SK-N-SH (cell line): ENCODE data around the gene RPL37A. TPM values are rescaled to one million over a fixed set of nuclear protein-coding genes. Genes with fewer than 3 reads are reported as not detected.

ENCODE experiments used
- CTCF ChIA-PET: fragments of 300-600, 350-600 bp; formaldehyde crosslinking; extraction: SDS; loops from one replicate; lab custom pipeline; 2021; lab: Yijun Ruan, JAX
- POLR2A ChIA-PET: fragments of 350-600 bp; sonication (Branson Sonifier 250); formaldehyde crosslinking; extraction: SDS; loops from one replicate; lab custom pipeline; 2020; ENCODE audit warnings: antibody characterized with exemption, inconsistent platforms; lab: Yijun Ruan, JAX
- DNase-seq: peaks from one replicate; pipeline ENCODE4 v3.0.0; 2012
- H2AFZ ChIP-seq: fragments of 200-600 bp; sonication (generic); 2 replicates; pipeline ENCODE4 v1.8.1; 2016; ENCODE audit warnings: antibody characterized with exemption, mild to moderate bottlenecking, low read depth
- H3F3A ChIP-seq: fragments of 200-600 bp; sonication (generic); replicated peaks from 2 replicates; pipeline ENCODE3; 2016; ENCODE audit warnings: antibody characterized with exemption, mild to moderate bottlenecking; ENCODE audit not compliant: insufficient read depth
- H3K27ac ChIP-seq, 2 experiments: fragments of 200-500 bp in 1 of 2; fragments of 200-600 bp in 1 of 2; sonication (Bioruptor generic) in 1 of 2; sonication (generic), shearing (Covaris generic) in 1 of 2; 2 replicates each; pipeline versions ENCODE4 v1.5.1 to v1.6.1; 2014 to 2016; ENCODE audit warnings: low read depth in 2 of 2, inconsistent platforms in 1 of 2, low read length in 1 of 2, mild to moderate bottlenecking in 1 of 2, mixed read lengths in 1 of 2
- H3K27me3 ChIP-seq: fragments of 200-600 bp; sonication (generic), shearing (Covaris generic); 2 replicates; pipeline ENCODE4 v1.6.1; 2016; ENCODE audit warnings: mixed run types; ENCODE audit not compliant: insufficient read depth
- H3K36me3 ChIP-seq, 2 experiments: fragments of 200-500 bp in 1 of 2; fragments of 200-600 bp in 1 of 2; sonication (Bioruptor generic) in 1 of 2; sonication (generic) in 1 of 2; replicated peaks in 1 of 2; 2 replicates each; pipeline versions ENCODE3 to v1.5.1; 2014 to 2016; ENCODE audit warnings: low read length in 1 of 2, mild to moderate bottlenecking in 1 of 2; ENCODE audit not compliant: insufficient read depth in 2 of 2, control insufficient read depth in 1 of 2
- H3K4me1 ChIP-seq, 2 experiments: fragments of 200-500 bp in 1 of 2; fragments of 200-600 bp in 1 of 2; sonication (Bioruptor generic) in 1 of 2; sonication (generic), shearing (Covaris generic) in 1 of 2; 2 replicates each; pipeline versions ENCODE4 v1.5.1 to v1.6.1; 2014 to 2016; ENCODE audit warnings: low read depth in 1 of 2, low read length in 1 of 2, mixed run types in 1 of 2; ENCODE audit not compliant: insufficient read depth in 2 of 2, control insufficient read depth in 1 of 2
- H3K4me2 ChIP-seq: fragments of 200-600 bp; sonication (generic), shearing (Covaris generic); 2 replicates; pipeline ENCODE4 v1.6.1; 2017; ENCODE audit warnings: mixed run types
- H3K4me3 ChIP-seq, 2 experiments: fragments of 200-500 bp in 1 of 2; fragments of 200-600 bp in 1 of 2; sonication (Bioruptor generic) in 1 of 2; sonication (generic), shearing (Covaris generic) in 1 of 2; 2 replicates each; pipeline versions ENCODE4 v1.5.1 to v1.8.1; 2014 to 2016; ENCODE audit warnings: low read depth in 2 of 2, inconsistent platforms in 1 of 2, low read length in 1 of 2, mild to moderate bottlenecking in 1 of 2, mixed read lengths in 1 of 2, moderate library complexity in 1 of 2
- H3K79me2 ChIP-seq: fragments of 200-600 bp; sonication (generic); 2 replicates; pipeline ENCODE4 v1.8.1; 2017; ENCODE audit warnings: mild to moderate bottlenecking; ENCODE audit not compliant: insufficient read depth
- H3K9ac ChIP-seq: fragments of 200-600 bp; sonication (generic); 2 replicates; pipeline ENCODE4 v1.6.1; 2017; ENCODE audit warnings: mixed run types
- H3K9me2 ChIP-seq: fragments of 200-600 bp; sonication (generic); 2 replicates; pipeline ENCODE4 v1.6.1; 2017; ENCODE audit warnings: mixed run types
- H3K9me3 ChIP-seq: fragments of 200-600 bp; sonication (generic); 2 replicates; pipeline ENCODE4 v1.6.1; 2017; ENCODE audit warnings: mixed run types, mild to moderate bottlenecking, moderate library complexity
- H4K20me1 ChIP-seq: fragments of 200-600 bp; sonication (generic); 2 replicates; pipeline ENCODE4 v1.6.1; 2017; ENCODE audit warnings: mild to moderate bottlenecking, mixed run types; ENCODE audit not compliant: insufficient read depth
- CHD2 ChIP-seq: fragments of 150-350 bp; IDR thresholded peaks from 2 replicates; pipeline ENCODE4 v1.6.1; 2018; ENCODE audit warnings: low read length; ENCODE audit not compliant: partially characterized antibody
- ELF1 ChIP-seq: IDR thresholded peaks from 2 replicates; pipeline ENCODE4 v1.4.0; 2012
- EP300 ChIP-seq, 2 experiments: IDR thresholded peaks; 2 replicates each; pipeline versions ENCODE4 v1.4.0 to v1.6.1; 2012; ENCODE audit warnings: borderline replicate concordance in 1 of 2, low read depth in 1 of 2, low read length in 1 of 2
- FOXM1 ChIP-seq: IDR thresholded peaks from 2 replicates; pipeline ENCODE4 v1.4.0; 2012; ENCODE audit warnings: low read depth, mild to moderate bottlenecking
- GABPA ChIP-seq: IDR thresholded peaks from 2 replicates; pipeline ENCODE4 v1.4.0; 2012; ENCODE audit warnings: low read depth, mild to moderate bottlenecking
- IRF3 ChIP-seq: fragments of 150-350 bp; IDR thresholded peaks from 2 replicates; pipeline ENCODE4 v1.6.1; 2016; ENCODE audit warnings: mild to moderate bottlenecking, low read depth, low read length
- MAX ChIP-seq: IDR thresholded peaks from 2 replicates; pipeline ENCODE4 v1.4.0; 2012; ENCODE audit warnings: low read depth
- MEF2A ChIP-seq: IDR thresholded peaks from 2 replicates; pipeline ENCODE4 v1.4.0; 2012; ENCODE audit warnings: low read depth, borderline replicate concordance
- MXI1 ChIP-seq: IDR thresholded peaks from 2 replicates; pipeline ENCODE4 v1.6.1; 2012; ENCODE audit warnings: mild to moderate bottlenecking, low read depth, low read length, improper control_type of control experiment
- RFX5 ChIP-seq: IDR thresholded peaks from 2 replicates; pipeline ENCODE4 v1.6.1; 2012; ENCODE audit warnings: mild to moderate bottlenecking, improper control_type of control experiment, low read length
- SIN3A ChIP-seq: IDR thresholded peaks from 2 replicates; pipeline ENCODE4 v1.6.1; 2012; ENCODE audit warnings: low read depth, mild to moderate bottlenecking, low read length, moderate library complexity, borderline replicate concordance
- WGBS: methylation state at CpG from one replicate; pipeline ENCODE4 v1.1.6; 2017; ENCODE audit warnings: low lambda C conversion rate; 5-methylcytosine and 5-hydroxymethylcytosine counted together
- polyA plus RNA-seq, 3 experiments: library from polyadenylated mRNA; depleted of rRNA; stranded (reverse); fragments of >200 nt; gene quantifications; 2 replicates each; pipeline ENCODE4 v1.2.3, GENCODE V29; 2012
- TF ChIP-seq, protein P1 (sequence below): fragments of 200-600 bp; sonication (generic); IDR thresholded peaks from 2 replicates; pipeline ENCODE4 v1.6.1; 2017; ENCODE audit warnings: antibody characterized with exemption, mild to moderate bottlenecking, moderate library complexity
- TF ChIP-seq, protein P2 (sequence below): fragments of 150-350 bp; IDR thresholded peaks from 2 replicates; pipeline ENCODE4 v1.6.1; 2017; ENCODE audit warnings: antibody characterized with exemption, low read length, low read depth, borderline replicate concordance
- TF ChIP-seq, protein P3 (sequence below): IDR thresholded peaks from 2 replicates; pipeline ENCODE4; 2012

RPL37A gene
- polyA plus RNA-seq, 1 of the 3 experiments (the other 2 are of a cell fraction), result 2,018 TPM

DNA sequence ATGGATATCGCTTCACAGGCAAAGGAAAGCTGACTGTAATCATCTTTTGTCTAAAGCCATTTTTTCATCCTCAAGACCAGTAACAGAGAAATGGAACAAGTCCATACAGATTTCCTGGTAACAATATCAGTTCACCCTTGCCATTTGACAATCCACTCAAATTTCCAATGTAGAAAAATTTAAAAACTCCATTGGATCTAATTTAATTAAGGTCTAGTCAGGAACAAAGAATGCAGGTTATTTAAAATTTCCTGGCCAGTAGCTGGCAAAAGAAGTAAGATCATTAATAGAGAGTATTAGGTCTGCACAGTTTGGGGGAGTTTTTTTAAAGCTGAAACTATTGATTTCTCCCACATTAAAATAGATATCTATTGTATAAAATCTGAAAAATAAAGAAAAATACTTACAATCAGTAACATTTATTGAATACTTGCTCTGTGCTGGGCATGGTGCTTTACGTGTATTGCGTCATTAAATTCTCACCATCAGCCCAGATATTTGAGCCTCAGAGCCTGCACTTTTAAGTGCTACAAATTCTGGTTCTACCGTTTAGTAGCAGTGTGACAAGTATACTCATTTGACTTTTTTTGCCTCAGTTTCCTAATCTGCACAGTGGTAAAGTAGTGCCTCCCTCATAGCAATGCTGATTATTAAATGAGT, 44.6 kb upstream of the RPL37A start:
- Histone ChIP-seq H3K4me1 (no peaks in the 10 kb centered on the region), H3K9ac (no peak overlapping the region), H3K36me3 (peaks cover 38 to 52% of the 10 kb centered on the region in 2 experiments), H3F3A (peaks cover 7% of the 10 kb centered on the region), H3K9me3 (no peaks in the 10 kb centered on the region), H3K4me3 (no peak overlapping the region), H3K4me2 (no peak overlapping the region), H3K79me2 (no peaks in the 10 kb centered on the region), H2AFZ (no peak overlapping the region), H4K20me1 (no peaks in the 10 kb centered on the region), H3K27ac (peak overlapping the region; percentile 18 to 67; a peak in 2 of 4 replicates), H3K27me3 (no peaks in the 10 kb centered on the region), H3K9me2 (no peaks in the 10 kb centered on the region)
- POLR2A ChIA-PET, result no interaction called here
- WGBS, result 90% methylated on average over 4 of the region's 4 CpGs
- CTCF ChIA-PET, result interaction anchor here (1.1 kb wide), 1 partner anchor 9 kb away, joined by 4 read pairs; no protein-coding TSS in a partner anchor
- DNase-seq, result no peak
- TF ChIP-seq, protein P1, sequence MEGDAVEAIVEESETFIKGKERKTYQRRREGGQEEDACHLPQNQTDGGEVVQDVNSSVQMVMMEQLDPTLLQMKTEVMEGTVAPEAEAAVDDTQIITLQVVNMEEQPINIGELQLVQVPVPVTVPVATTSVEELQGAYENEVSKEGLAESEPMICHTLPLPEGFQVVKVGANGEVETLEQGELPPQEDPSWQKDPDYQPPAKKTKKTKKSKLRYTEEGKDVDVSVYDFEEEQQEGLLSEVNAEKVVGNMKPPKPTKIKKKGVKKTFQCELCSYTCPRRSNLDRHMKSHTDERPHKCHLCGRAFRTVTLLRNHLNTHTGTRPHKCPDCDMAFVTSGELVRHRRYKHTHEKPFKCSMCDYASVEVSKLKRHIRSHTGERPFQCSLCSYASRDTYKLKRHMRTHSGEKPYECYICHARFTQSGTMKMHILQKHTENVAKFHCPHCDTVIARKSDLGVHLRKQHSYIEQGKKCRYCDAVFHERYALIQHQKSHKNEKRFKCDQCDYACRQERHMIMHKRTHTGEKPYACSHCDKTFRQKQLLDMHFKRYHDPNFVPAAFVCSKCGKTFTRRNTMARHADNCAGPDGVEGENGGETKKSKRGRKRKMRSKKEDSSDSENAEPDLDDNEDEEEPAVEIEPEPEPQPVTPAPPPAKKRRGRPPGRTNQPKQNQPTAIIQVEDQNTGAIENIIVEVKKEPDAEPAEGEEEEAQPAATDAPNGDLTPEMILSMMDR, result no peak
- no peak for TF ChIP-seq IRF3
- no peak for TF ChIP-seq ELF1
- no peak for TF ChIP-seq MXI1
- no peak for TF ChIP-seq EP300 (IDR thresholded peaks at IDR 0.05; ENCODE audit: borderline replicate concordance in 1 of 2, low read depth in 1 of 2, low read length in 1 of 2)
- TF ChIP-seq, protein P2, sequence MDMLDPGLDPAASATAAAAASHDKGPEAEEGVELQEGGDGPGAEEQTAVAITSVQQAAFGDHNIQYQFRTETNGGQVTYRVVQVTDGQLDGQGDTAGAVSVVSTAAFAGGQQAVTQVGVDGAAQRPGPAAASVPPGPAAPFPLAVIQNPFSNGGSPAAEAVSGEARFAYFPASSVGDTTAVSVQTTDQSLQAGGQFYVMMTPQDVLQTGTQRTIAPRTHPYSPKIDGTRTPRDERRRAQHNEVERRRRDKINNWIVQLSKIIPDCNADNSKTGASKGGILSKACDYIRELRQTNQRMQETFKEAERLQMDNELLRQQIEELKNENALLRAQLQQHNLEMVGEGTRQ, result no peak
- TF ChIP-seq GABPA, result no peak
- TF ChIP-seq, all 33 proteins: peak for 0

GRCh38 chr2:216463148-216463547, 35.5 kb upstream of the RPL37A start:
- Histone ChIP-seq H2AFZ (no peak overlapping the region), H3K4me2 (no peak overlapping the region), H3K4me1 (peaks cover 0 to 15% of the 10 kb centered on the region in 2 experiments; a peak in 2 of 4 replicates), H3F3A (peaks cover 9% of the 10 kb centered on the region), H3K27ac (no peak overlapping the region), H3K79me2 (no peaks in the 10 kb centered on the region), H4K20me1 (no peaks in the 10 kb centered on the region), H3K9ac (no peak overlapping the region), H3K36me3 (peaks cover 2 to 12% of the 10 kb centered on the region in 2 experiments), H3K9me3 (no peaks in the 10 kb centered on the region)
- CTCF ChIA-PET, result interaction anchor here (1.3 kb wide), 1 partner anchor 10 kb away, joined by 4 read pairs; no protein-coding TSS in a partner anchor
- DNase-seq, result no peak
- WGBS, result 100% methylated on average over 2 of the region's 2 CpGs
- TF ChIP-seq SIN3A (no peak), FOXM1 (no peak), MAX (no peak), RFX5 (no peak), MEF2A (no peak), CHD2 (no peak)
- TF ChIP-seq, protein P3, sequence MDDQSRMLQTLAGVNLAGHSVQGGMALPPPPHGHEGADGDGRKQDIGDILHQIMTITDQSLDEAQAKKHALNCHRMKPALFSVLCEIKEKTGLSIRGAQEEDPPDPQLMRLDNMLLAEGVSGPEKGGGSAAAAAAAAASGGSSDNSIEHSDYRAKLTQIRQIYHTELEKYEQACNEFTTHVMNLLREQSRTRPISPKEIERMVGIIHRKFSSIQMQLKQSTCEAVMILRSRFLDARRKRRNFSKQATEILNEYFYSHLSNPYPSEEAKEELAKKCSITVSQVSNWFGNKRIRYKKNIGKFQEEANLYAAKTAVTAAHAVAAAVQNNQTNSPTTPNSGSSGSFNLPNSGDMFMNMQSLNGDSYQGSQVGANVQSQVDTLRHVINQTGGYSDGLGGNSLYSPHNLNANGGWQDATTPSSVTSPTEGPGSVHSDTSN, result no peak
- TF ChIP-seq, all 33 proteins: peak for 0
- POLR2A ChIA-PET, result no interaction called here
- no peak overlapping the region for H3K4me3 ChIP-seq
- H3K27me3 ChIP-seq, result no peaks in the 10 kb centered on the region
- no peaks in the 10 kb centered on the region for H3K9me2 ChIP-seq
